GM12872 (cell line): Measurements from ENCODE around the gene PON1.

ENCODE experiments used
- CTCF ChIP-seq: IDR thresholded peaks from 3 replicates; pipeline ENCODE4 v1.5.1; 2011; ENCODE audit warnings: low read depth, mild to moderate bottlenecking, low read length, moderate library complexity; ENCODE audit not compliant: insufficient read depth

PON1 gene

GRCh38 chr7:95262875-95263274 is 61.5 kb downstream of the PON1 start:
- no peak for TF ChIP-seq CTCF

GRCh38 chr7:95261895-95262415 is 62.4 kb downstream of the PON1 start:
- no peak for TF ChIP-seq CTCF

- no peak for TF ChIP-seq CTCF
These were observed 68.6 kb downstream of the PON1 start for GRCh38 chr7:95255691-95256090.

GRCh38 chr7:95253986-95254385 is 70.3 kb downstream of the PON1 start:
- TF ChIP-seq CTCF, result no peak

GRCh38 chr7:95251966-95252365 is 72.4 kb downstream of the PON1 start:
- TF ChIP-seq CTCF, result no peak

- TF ChIP-seq CTCF, result no peak
These were observed 73.8 kb downstream of the PON1 start for GRCh38 chr7:95250571-95250970.
